HG03571 (cell line): ENCODE data around the gene ATP2B3.

Experiments used
- ATAC-seq: cut with Tn5 transposase; IDR thresholded peaks from one replicate; pipeline ENCODE4 v1.9.1; 2021; ENCODE audit not compliant: unreplicated experiment

ATP2B3 gene

GRCh38 chrX:153488231-153488914 lies 29.1 kb upstream of the ATP2B3 start:
- ATAC-seq: no peak

GRCh38 chrX:153490217-153490930 lies 27.1 kb upstream of the ATP2B3 start:
- no peak for ATAC-seq

- no peak for ATAC-seq
These were observed 26.0 kb upstream of the ATP2B3 start for GRCh38 chrX:153491351-153491914.

GRCh38 chrX:153491918-153492317 lies 25.5 kb upstream of the ATP2B3 start:
- ATAC-seq: no peak

- no peak for ATAC-seq
These were observed 24.9 kb upstream of the ATP2B3 start for GRCh38 chrX:153492543-153492942.

- ATAC-seq: no peak
These were observed 24.4 kb upstream of the ATP2B3 start for GRCh38 chrX:153493085-153493484.

- no peak for ATAC-seq
These were observed 23.4 kb upstream of the ATP2B3 start for GRCh38 chrX:153494061-153494460.

GRCh38 chrX:153494541-153495361 lies 22.7 kb upstream of the ATP2B3 start, which contains the start of gene BGN:
BGN (plus strand) TSS chrX:153494980; CDS start chrX:153504632, 9,652 bp downstream.
- ATAC-seq: no peak

GRCh38 chrX:153495362-153495751 lies 22.1 kb upstream of the ATP2B3 start:
- no peak for ATAC-seq

- no peak for ATAC-seq
These were observed 21.4 kb upstream of the ATP2B3 start for GRCh38 chrX:153495903-153496589.

GRCh38 chrX:153496590-153496959 lies 20.9 kb upstream of the ATP2B3 start:
- ATAC-seq: no peak

- ATAC-seq: no peak
These were observed 19.0 kb upstream of the ATP2B3 start for GRCh38 chrX:153498453-153498852.

GRCh38 chrX:153499341-153499740 lies 18.1 kb upstream of the ATP2B3 start:
- no peak for ATAC-seq

GRCh38 chrX:153499876-153500275 lies 17.6 kb upstream of the ATP2B3 start:
- ATAC-seq: no peak

GRCh38 chrX:153500676-153501280 lies 16.7 kb upstream of the ATP2B3 start:
- no peak for ATAC-seq

GRCh38 chrX:153501530-153501929 lies 15.9 kb upstream of the ATP2B3 start:
- no peak for ATAC-seq

- ATAC-seq: no peak
These were observed 15.3 kb upstream of the ATP2B3 start for GRCh38 chrX:153502131-153502530.

- ATAC-seq: no peak
These were observed 14.6 kb upstream of the ATP2B3 start for GRCh38 chrX:153502796-153503195.

- ATAC-seq: no peak
These were observed 12.9 kb upstream of the ATP2B3 start for GRCh38 chrX:153504445-153505016.

- ATAC-seq: no peak
These were observed 12.1 kb upstream of the ATP2B3 start for GRCh38 chrX:153505361-153505760.
